SK-N-SH treated with all-trans-retinoic acid at 6 μM for 48 hours (cell line): ENCODE results near the gene CSNK1G1.

Experiments used
- ATAC-seq: fragments of 200-7000 bp; cut with Tn5 transposase; 3 replicates; pipeline ENCODE4 v1.9.1; 2020; ENCODE audit warnings: mild to moderate bottlenecking, moderate library complexity
- ARNTL ChIP-seq: fragments of 450-650 bp; formaldehyde crosslinking; IDR thresholded peaks from 2 replicates; pipeline ENCODE4 v1.5.0; 2020; ENCODE audit warnings: low read depth, mild to moderate bottlenecking, moderate library complexity, borderline replicate concordance
- BACH2 ChIP-seq: fragments of 250-450 bp; sonication (Bioruptor Pico); IDR thresholded peaks from 2 replicates; pipeline ENCODE4 v1.9.0; 2021; ENCODE audit warnings: mild to moderate bottlenecking, borderline replicate concordance
- CSDC2 ChIP-seq: fragments of 250-450 bp; sonication (Bioruptor Pico); IDR thresholded peaks from 2 replicates; pipeline ENCODE4 v1.5.0; 2020; ENCODE audit warnings: mild to moderate bottlenecking, moderate library complexity
- SNAI2 ChIP-seq: fragments of 250-450 bp; sonication (Bioruptor Pico); IDR thresholded peaks from 2 replicates; pipeline ENCODE4 v1.5.0; 2020; ENCODE audit warnings: mild to moderate bottlenecking, moderate library complexity
- TOX ChIP-seq: fragments of 250-450 bp; sonication (Bioruptor Pico); IDR thresholded peaks from 2 replicates; pipeline ENCODE4 v1.8.0; 2021; ENCODE audit warnings: mild to moderate bottlenecking, moderate library complexity, borderline replicate concordance
- ZC3H10 ChIP-seq: fragments of 250-450 bp; sonication (Bioruptor Pico); IDR thresholded peaks from 2 replicates; pipeline ENCODE4 v1.5.1; 2021; ENCODE audit warnings: mild to moderate bottlenecking, moderate library complexity
- ZFP3 ChIP-seq: fragments of 250-450 bp; sonication (Bioruptor Pico); IDR thresholded peaks from 2 replicates; pipeline ENCODE4 v1.5.0; 2020; ENCODE audit warnings: mild to moderate bottlenecking, moderate library complexity
- ZFP30 ChIP-seq: fragments of 450-650 bp; formaldehyde crosslinking; IDR thresholded peaks from 2 replicates; pipeline ENCODE4 v1.5.0; 2022; ENCODE audit warnings: mild to moderate bottlenecking, moderate library complexity
- ZNF70 ChIP-seq: fragments of 450-650 bp; formaldehyde crosslinking; IDR thresholded peaks from 2 replicates; pipeline ENCODE4 v1.5.0; 2020; ENCODE audit warnings: mild to moderate bottlenecking, moderate library complexity
- ZNF8 ChIP-seq: fragments of 450-650 bp; formaldehyde crosslinking; IDR thresholded peaks from 2 replicates; pipeline ENCODE4 v1.5.0; 2020; ENCODE audit warnings: mild to moderate bottlenecking, moderate library complexity
- TF ChIP-seq, protein P1 (sequence below): fragments of 250-450 bp; sonication (Bioruptor Pico); IDR thresholded peaks from 2 replicates; pipeline ENCODE4 v1.8.0; 2021; ENCODE audit warnings: low read depth, mild to moderate bottlenecking, moderate library complexity, borderline replicate concordance
- TF ChIP-seq, protein P2 (sequence below): fragments of 250-450 bp; sonication (Bioruptor Pico); IDR thresholded peaks from 2 replicates; pipeline ENCODE4 v1.5.0; 2020; ENCODE audit warnings: mild to moderate bottlenecking, moderate library complexity
- TF ChIP-seq, protein P3 (sequence below): fragments of 250-450 bp; sonication (Bioruptor Pico); IDR thresholded peaks from 2 replicates; pipeline ENCODE4 v1.5.1; 2020; ENCODE audit warnings: low read depth, mild to moderate bottlenecking, moderate library complexity
- TF ChIP-seq, protein P4 (sequence below): fragments of 250-450 bp; sonication (Bioruptor Pico); IDR thresholded peaks from 2 replicates; pipeline ENCODE4 v1.5.1; 2021; ENCODE audit warnings: mild to moderate bottlenecking, moderate library complexity

Gene CSNK1G1

DNA sequence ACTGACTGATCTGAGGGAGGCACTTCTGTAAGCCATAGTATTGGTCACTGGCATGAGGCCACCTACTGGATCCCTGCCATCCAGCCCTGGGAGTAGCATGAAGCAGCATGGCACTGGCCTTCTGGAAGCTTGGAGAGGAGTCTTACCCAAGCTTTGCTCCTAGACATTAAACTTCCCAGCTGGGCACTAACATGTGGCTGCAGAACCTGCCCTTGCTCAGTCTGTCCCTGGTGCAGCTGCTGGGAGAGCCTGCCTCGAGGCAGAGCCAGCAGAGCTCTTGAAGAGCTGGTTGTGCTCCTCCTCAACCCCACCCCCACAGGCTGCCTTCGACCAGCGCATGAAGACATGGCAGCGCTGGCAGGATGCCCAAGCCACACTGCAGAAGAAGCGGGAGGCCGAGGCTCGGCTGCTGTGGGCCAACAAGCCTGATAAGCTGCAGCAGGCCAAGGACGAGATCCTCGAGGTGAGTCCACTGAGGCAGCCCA lies 221.6 kb downstream of the CSNK1G1 start:
- TF ChIP-seq, protein P1, sequence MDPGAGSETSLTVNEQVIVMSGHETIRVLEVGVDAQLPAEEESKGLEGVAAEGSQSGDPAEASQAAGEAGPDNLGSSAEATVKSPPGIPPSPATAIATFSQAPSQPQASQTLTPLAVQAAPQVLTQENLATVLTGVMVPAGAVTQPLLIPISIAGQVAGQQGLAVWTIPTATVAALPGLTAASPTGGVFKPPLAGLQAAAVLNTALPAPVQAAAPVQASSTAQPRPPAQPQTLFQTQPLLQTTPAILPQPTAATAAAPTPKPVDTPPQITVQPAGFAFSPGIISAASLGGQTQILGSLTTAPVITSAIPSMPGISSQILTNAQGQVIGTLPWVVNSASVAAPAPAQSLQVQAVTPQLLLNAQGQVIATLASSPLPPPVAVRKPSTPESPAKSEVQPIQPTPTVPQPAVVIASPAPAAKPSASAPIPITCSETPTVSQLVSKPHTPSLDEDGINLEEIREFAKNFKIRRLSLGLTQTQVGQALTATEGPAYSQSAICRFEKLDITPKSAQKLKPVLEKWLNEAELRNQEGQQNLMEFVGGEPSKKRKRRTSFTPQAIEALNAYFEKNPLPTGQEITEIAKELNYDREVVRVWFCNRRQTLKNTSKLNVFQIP (CRISPR knock-in tag), result no peak
- TF ChIP-seq ZFP3 (CRISPR knock-in tag), result no peak
- TF ChIP-seq ZFP30 (CRISPR knock-in tag), result no peak
- TF ChIP-seq, protein P2, sequence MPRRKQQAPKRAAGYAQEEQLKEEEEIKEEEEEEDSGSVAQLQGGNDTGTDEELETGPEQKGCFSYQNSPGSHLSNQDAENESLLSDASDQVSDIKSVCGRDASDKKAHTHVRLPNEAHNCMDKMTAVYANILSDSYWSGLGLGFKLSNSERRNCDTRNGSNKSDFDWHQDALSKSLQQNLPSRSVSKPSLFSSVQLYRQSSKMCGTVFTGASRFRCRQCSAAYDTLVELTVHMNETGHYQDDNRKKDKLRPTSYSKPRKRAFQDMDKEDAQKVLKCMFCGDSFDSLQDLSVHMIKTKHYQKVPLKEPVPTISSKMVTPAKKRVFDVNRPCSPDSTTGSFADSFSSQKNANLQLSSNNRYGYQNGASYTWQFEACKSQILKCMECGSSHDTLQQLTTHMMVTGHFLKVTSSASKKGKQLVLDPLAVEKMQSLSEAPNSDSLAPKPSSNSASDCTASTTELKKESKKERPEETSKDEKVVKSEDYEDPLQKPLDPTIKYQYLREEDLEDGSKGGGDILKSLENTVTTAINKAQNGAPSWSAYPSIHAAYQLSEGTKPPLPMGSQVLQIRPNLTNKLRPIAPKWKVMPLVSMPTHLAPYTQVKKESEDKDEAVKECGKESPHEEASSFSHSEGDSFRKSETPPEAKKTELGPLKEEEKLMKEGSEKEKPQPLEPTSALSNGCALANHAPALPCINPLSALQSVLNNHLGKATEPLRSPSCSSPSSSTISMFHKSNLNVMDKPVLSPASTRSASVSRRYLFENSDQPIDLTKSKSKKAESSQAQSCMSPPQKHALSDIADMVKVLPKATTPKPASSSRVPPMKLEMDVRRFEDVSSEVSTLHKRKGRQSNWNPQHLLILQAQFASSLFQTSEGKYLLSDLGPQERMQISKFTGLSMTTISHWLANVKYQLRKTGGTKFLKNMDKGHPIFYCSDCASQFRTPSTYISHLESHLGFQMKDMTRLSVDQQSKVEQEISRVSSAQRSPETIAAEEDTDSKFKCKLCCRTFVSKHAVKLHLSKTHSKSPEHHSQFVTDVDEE (CRISPR knock-in tag), result no peak
- no peak for TF ChIP-seq TOX (CRISPR knock-in tag)
- TF ChIP-seq, protein P3, sequence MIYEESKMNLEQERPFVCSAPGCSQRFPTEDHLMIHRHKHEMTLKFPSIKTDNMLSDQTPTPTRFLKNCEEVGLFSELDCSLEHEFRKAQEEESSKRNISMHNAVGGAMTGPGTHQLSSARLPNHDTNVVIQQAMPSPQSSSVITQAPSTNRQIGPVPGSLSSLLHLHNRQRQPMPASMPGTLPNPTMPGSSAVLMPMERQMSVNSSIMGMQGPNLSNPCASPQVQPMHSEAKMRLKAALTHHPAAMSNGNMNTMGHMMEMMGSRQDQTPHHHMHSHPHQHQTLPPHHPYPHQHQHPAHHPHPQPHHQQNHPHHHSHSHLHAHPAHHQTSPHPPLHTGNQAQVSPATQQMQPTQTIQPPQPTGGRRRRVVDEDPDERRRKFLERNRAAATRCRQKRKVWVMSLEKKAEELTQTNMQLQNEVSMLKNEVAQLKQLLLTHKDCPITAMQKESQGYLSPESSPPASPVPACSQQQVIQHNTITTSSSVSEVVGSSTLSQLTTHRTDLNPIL (CRISPR knock-in tag), result no peak
- no peak for TF ChIP-seq BACH2 (CRISPR knock-in tag)
- TF ChIP-seq SNAI2 (CRISPR knock-in tag), result no peak
- TF ChIP-seq, protein P4, sequence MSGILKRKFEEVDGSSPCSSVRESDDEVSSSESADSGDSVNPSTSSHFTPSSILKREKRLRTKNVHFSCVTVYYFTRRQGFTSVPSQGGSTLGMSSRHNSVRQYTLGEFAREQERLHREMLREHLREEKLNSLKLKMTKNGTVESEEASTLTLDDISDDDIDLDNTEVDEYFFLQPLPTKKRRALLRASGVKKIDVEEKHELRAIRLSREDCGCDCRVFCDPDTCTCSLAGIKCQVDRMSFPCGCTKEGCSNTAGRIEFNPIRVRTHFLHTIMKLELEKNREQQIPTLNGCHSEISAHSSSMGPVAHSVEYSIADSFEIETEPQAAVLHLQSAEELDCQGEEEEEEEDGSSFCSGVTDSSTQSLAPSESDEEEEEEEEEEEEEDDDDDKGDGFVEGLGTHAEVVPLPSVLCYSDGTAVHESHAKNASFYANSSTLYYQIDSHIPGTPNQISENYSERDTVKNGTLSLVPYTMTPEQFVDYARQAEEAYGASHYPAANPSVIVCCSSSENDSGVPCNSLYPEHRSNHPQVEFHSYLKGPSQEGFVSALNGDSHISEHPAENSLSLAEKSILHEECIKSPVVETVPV (CRISPR knock-in tag), result no peak
- TF ChIP-seq CSDC2 (CRISPR knock-in tag), result no peak
- TF ChIP-seq ZNF70, result no peak
- 0 out of 3 replicates have a peak, but pooled peaks have one; percentile 28 for ATAC-seq

DNA sequence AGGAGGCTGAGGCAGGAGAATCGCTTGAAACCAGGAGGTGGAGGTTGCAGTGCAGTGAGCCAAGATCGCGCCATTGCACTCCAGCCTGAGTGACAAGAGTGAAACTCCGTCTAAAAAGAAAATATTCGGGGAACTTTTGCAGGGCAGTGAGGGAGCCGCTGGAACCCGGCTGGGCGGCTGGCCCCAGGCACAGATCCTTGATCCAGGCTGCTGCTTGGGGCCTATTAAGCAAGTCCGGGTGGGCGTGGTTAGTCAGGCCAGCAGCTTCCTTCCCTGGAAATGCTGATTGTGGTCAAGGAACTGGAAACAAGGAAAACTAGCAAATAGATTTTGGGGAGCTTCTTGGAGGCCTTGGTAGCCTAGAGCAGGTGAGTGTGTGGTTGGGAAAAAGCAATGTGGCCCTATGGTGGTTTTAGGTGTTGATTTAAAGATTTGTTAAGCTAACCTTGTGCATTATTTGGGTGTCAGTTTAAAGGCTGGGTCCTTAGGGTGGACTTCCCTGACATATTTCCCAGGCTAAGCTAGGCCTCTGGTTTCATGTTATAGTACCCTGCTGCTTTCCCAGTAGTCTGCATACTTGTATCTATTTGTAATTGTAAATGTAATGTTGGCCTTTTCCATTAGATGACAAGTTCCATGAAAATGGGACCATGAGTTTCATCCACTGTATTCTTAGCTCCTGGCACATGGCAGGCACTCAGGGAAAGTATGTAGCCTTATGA lies 222.2 kb downstream of the CSNK1G1 start:
- TF ChIP-seq, protein P2 (CRISPR knock-in tag), result no peak
- TF ChIP-seq, protein P4 (CRISPR knock-in tag), result no peak
- no peak for TF ChIP-seq ZFP3 (CRISPR knock-in tag)
- TF ChIP-seq SNAI2 (CRISPR knock-in tag), result no peak
- no peak for TF ChIP-seq ZNF8 (CRISPR knock-in tag)
- no peak for TF ChIP-seq ARNTL (CRISPR knock-in tag)
- TF ChIP-seq TOX (CRISPR knock-in tag), result no peak
- ATAC-seq, result no peak

DNA sequence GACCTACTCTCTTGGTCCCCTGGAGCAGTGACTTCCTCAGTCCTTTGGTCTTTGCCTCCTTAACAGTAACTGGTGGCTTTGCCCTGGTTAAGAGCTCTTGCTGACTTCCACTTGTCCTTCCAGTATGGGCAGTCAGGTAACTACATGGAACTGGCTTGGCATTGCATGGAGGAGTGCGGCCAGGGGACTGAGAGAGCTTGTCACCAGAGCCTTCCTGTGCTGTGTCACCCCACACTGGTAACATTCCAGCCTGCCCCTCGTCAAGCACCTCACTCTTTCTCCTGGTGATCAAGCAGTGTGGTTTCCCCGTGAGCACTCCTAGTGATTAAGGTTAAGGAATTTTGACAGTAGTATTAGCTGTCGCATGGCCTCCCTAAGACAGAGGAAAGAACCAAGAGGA lies 223.8 kb downstream of the CSNK1G1 start:
- TF ChIP-seq ZC3H10 (CRISPR knock-in tag), result no peak
- no peak for TF ChIP-seq ZFP3 (CRISPR knock-in tag)
- ATAC-seq, result no peak
